HG02571 (cell line): ENCODE measurements around the gene KIF26B.
"Not testable (repeated sequence)": the region's sequence is repeated elsewhere in the genome, so short reads cannot be mapped to it uniquely, and the experiment has no call there.

Experiments
- ATAC-seq: cut with Tn5 transposase; IDR thresholded peaks from one replicate; pipeline ENCODE4 v1.9.1; 2021; ENCODE audit warnings: mild to moderate bottlenecking, moderate library complexity; ENCODE audit not compliant: unreplicated experiment

KIF26B gene

DNA sequence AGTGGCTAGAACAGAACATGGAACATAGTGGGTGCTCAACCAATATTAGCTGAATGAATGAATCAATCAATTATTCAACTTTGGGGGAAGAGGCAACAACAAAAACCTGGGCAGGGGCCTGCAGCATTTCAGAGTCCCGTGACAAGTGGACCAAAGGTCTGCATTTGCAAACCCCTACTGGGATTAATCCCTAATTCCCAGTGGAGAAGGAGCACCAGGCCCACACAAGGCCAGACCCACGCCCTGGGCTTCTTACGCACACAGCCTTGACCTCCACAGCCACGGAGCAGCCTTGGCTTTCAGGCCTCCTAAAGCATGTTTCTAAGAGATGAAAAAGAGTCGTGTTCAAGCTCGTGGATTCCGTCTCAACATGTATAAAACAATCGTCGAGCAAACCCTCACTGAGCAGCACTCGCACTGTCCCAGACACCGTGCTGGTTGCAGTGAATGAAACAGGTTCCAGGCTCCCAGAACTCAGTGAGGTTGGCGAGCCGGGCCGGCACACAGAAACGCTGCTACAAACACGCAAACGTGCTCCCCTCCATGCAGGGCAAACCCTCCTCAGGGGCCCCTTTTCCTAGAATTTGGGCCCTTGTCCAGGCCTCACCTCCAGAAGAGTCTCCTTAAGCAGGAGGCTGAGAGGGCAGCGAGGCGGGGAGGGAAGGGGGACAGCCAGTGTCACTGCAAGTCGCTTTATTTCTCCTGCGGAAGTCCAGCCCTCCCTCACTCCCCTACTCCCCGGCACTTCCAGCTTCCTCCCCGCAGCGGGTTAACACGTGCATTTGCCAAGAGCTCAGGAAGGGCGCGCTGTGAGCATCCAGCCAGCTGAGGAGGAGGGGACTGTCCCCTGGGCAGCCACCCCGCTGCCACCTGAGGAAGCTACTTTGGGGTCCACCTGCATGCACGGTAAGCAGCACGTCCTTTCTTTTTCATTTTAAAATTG, 556.4 kb downstream of the KIF26B start:
- no peak for ATAC-seq

DNA sequence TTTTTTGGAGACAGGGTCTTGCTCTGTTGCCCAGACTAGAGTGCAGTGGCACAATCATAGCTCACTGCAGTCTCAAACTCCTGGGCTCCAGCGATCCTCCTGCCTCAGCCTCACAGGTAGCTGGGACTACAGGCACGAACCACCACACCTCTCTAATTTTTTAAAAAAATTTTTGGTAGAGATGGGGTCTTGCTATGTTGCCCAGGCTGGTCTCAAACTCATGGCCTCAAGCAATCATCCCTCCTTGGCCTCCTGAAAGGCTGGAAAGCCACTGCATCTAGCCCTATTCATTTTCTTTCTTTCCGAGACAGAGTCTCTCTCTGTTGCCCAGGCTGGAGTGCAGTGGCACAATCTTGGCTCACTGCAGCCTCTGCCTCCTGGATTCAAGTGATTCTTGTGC, 559.2 kb downstream of the KIF26B start:
- not testable (repeated sequence) for ATAC-seq

DNA sequence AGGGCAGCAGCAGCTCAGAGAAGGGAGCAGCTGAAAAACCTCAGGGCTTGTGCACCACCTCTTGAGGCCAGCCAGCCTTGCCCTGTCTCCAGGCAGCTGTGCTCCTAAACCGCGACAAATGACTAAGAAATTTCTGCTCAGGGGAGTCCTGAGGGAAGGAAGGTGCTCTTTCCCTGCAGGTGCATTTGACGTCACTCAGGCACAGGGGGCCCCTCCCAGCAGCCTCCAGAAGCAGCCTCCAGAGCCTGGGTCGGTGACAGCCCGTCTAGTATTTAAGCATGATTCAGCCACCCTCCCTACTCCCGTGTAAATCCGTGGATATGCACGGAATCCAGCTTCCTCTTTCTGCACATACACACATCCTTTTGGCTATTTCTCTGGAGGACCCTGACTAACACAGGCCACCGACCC, 560.5 kb downstream of the KIF26B start:
- ATAC-seq, result no peak

DNA sequence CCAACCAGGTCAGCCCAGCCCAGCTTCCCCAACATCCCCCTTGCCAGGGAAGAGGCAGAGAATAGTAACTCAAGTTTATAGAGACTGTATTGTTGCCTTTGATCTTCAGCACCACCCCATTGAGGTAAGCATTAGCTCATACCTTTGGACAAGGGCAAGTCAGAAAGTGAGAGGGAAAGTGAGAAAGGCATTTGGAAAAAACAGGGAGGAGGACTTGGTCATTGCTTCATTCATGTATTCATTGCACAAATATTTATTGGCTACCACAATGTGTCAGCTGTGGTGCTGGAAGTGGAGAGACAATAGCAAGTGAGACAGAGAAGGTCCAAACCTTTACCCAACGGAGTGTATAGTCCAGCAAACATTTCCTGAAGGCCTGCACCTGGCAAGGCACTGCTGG, 561.2 kb downstream of the KIF26B start:
- no peak for ATAC-seq

DNA sequence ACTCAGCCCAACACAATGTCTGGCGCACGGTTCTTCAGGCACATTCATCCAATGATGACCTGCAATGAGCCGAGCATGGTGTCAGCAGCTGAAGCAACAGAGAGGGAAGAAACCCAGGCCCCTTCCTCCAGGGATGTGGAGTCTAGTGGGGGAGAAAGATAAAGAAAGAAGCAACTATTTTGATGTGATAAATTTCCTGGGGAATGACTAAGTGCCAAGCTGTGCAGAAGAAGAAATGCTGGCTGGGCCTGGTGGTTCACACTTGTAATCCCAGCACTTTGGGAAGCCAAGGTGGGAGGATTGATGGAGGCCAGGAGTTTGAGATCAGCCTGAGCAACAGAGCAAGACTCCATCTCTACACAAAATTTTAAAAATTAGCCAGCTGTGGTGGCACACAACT, 561.8 kb downstream of the KIF26B start:
- ATAC-seq, result no peak

DNA sequence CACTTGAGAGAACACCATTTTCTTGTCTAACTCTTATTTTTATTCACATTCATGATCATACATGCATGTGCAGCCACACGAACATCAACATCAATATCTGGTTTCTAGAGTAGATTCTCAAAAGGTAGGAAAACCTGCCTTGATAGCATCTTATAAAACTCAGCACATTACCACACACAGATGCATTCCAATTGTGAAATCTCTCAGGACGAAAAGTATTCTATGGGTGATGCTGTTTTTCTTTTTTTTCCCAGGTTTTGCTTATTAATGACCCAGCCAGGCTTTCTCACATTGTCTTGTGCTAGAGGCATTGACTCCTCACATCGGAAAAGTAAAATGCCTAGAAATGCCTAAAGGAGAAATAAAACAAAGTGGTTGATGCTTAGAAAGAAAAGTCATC, 562.8 kb downstream of the KIF26B start:
- ATAC-seq, result no peak

DNA sequence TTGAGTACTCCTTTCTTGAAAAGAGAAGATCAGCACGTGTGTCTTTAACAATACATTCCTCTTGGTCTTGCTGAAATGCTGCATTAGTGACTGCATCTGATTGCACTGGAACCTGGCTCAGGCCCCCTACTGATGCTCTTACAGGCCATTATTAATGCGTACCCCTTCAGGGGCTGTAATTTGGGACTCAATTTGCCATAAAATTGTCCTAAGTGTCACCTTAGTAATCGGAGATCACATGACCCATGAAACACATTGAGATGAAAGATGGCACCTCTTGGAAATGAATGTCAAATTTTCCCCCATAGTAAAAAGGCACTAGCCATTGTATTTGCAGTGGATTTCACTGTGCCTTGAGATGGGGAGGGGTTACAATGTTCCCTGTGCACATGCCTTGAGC, 563.3 kb downstream of the KIF26B start:
- ATAC-seq, result no peak

DNA sequence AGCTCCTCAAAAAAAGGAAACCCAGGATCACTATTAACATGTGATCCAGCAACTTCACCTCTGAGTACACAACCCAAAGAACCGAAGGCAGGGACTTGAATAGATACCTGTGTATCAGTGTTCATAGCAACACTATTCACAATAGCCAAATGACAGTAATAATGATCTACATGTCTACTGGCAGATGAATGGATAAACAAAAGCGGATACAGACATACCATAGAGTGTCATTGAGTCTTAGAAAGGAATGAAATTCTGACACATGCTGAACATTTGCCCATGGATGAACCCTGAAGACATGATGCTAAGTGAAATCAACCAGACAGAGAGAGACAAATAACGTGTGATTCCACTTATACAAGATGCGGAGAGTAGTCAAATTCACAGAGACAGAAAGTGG, 564.2 kb downstream of the KIF26B start:
- no peak for ATAC-seq

DNA sequence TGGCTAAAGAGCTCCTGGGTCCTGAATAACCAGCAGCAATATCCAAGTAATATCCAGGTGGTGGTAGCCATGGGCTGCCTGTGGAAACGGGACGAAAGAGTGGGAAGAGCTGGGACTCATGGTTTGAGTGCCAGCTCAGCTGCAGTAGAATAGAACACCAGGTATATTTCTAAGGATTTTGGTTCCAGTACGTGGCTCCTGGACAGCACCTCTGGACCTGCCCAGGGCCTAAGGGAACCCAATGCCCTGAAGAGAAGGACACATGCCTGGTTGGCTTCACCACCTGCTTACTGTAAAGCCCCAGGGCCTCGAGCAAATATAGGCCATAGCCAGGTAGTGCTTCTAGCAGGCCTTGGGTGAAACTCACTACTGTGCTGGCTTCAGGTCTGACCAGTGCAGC, 566.7 kb downstream of the KIF26B start:
- no peak for ATAC-seq

DNA sequence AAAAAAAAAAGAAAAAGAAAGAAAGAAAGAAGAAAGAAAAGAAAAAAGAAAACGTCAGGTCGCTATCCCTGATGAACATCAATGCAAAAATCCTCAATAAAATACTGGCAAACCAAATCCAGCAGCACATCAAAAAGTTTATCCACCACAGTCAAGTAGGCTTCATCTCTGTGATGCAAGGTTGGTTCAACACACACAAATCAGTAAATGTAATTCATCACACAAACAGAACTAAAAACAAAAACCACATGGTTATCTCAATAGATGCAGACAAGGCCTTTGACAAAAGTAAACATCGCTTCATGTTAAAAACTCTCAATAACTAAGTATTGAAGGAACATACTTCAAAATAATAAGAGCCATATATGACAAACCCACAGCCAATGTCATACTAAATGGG, 573.2 kb downstream of the KIF26B start:
- ATAC-seq, result not testable (repeated sequence)

DNA sequence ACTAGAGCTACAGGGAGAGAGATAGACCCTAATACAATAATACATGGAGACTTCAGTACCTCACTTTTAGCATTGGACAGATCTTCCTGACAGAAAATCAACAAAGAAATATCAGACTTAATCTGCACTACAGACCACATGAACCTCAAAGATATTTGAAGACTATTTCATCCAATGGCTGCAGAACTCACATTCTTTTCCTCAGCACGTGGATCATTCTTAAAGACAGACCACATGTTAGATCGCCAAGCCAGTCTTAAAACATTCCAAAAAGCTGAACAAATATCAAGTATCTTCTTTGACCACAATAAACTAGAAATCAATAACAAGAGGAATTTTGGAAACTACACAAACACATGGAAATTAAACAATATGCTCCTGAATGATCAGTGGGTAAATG, 576.0 kb downstream of the KIF26B start:
- ATAC-seq, result no peak

DNA sequence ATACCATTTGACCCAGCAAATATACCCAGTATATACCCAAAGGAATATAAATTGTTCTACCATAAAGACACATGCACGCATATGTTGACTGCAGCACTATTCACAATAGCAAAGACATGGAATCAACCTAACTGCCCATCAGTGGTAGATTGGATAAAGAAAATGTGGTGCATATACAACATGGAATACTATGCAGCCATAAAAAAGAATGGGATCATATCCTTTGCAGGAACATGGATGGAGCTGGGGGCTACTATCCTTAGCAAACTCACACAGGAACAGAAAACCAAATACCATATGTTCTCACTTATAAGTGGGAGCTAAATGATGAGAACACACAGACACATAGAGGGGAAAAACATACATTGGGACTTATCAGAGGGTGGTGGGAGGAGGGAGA, 585.6 kb downstream of the KIF26B start:
- ATAC-seq, result not testable (repeated sequence)

DNA sequence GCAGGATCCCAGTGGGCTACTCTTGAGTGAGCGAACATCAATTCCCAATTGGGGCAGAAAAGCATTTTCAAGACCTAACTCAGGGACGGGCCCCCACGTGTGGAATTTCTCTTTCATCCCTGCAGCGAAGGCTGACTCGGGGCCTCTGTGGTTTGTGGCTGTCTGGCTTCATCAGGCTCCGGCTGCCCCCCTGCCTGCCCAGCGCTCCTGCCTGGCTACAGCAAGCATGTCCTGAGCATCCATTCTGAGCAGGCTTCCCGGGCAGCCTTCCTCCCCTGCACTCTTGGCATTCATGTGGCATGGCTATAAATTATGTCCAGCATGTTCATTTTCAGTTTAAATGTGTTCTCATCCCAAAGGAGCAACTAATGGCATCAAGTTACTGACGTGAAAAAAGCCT, 588.1 kb downstream of the KIF26B start:
- no peak for ATAC-seq

DNA sequence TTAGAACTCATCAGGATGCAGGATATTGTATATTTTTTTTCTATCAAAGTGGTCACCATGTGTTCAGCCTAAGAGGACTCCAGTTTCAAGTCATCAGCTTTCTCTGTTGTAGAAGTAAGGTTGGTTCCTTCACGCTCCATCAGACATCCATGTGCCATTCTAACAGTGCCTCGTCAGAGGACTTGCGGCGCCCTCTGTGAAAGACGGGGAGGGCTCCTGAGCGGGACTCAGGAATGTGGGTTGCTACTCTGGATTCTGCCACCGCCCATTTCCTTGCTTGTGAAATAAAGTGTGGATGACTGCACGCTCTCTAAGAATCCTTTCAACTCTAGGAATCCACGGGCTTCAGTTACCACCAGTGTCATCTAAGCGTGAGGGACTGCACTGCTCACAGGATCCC, 593.5 kb downstream of the KIF26B start:
- no peak for ATAC-seq

DNA sequence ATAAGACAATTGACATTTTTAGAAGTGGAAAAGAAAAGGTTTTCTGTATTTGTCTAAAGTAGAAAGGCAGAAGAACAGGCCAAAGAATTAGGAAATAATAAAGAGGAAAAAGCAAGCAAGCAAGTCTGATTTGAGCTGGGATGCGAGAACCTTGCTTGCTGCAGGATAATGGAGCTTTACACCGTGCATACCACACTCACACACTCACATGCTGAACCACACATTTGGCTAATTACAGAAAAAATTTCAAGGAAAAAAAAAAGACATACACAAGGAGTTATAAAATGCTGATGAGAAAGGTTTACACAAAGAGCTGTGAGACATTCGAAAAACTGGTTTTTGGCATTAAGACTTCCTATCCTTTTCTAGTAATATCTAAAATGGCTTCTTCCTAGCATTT, 593.9 kb downstream of the KIF26B start:
- ATAC-seq, result no peak

DNA sequence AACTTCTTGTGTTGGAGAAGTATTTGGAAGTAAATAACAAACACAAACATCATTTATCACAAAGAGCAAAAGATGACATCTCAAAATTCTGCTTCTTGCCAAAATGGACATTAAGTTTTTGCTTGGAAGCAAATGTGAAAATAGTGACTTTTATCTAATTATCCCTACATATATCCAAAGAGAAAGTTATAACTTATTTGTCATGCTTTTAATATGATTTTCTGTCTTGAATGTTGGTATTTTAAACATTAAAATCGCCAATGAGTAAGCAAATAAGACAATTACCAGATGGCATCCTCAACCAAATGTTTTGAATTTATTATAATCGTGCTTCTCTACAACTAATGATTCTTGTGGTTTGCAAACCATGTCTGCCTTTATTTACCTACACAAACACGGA, 594.3 kb downstream of the KIF26B start:
- ATAC-seq, result no peak

DNA sequence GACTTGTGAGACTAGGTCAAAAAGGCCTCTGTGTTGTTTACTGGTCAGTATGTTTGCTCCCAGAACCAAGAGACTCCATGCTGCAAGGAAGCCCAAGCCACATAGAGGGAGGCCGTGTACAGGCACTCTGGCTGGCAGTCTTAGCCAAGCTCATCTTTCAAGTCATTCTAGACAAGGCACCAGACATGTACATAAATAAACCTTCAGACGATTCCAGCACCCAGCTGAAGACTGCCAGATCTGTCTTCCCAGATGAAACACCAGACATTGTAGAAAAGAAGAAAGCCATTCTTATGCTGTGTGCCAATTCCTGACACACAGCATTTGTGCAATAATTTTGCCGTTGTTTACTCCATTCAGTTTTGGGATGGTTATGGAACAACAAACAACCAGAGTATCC, 595.5 kb downstream of the KIF26B start:
- no peak for ATAC-seq

DNA sequence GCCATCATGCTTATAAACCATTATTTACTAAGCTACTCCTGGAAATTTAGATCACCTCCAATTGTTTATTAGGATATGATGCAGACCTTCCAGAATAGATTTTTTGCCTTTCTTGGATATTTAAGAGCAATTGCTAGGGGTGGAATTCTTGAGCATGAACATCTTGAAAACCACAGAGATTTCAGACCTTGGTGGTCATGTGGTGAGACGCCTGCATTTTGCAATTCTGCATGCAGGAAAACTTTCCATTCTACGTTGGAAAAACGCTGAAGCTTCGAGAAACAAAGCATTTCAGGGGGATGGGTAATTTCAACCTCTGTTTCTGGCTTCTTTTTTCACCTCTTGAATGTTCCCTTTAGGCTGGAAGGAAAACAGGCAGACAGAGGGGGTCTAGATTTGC, 596.3 kb downstream of the KIF26B start:
- ATAC-seq, result no peak

DNA sequence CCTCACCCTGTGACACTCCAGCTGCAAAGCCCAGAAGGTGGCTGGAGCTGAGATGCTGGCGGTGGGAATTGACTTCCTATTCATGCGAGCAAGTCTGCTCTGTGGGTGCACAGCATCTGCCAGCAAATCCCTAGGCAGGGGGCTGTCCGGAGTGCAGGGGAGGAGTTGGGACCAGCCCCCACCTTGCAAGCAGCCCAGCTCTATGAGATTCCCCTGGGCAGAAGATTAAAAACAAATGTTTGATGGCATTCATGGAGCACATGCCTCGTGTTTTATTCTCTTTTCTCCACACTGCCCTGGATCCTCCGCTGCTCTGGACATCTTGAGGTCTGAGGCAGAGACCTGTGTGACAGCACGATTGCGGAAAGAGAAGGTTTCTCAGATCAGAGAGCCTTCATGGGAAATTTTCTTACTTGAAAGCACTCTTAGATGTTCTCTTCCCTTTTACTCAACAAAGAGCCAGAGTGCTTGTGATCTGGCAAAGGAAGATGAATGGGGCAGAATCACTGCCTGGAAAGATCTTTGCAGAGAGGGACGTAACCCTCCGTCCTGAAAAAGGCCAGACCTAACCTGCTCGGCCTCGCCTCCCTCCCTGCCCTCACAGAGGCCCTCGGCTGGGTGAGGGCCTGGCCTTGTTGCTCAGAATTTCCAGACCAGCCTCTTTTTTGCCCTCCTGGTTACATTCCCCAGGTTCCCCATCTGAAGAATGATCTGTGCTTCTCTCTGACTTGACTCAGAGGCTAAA, 597.1 kb downstream of the KIF26B start:
- no peak for ATAC-seq

DNA sequence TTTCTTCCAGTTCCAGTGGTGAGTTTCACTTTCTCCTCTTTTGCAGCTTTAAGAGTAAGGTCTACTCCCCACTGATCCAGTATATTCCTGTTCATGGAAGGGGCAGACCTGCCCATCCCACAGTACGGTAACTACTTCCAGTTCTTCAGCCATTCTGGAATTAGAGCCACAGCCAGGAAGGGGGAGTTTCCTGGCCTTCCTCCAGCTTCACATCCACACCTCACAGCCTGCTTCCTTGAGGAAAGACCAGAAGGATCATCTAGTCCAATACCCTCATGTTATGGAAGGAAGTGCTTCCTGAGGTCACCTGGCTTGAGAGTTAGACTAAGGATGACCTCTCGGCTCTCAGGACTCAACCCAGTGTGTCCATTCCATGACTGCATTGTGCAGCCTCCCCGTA, 597.8 kb downstream of the KIF26B start:
- no peak for ATAC-seq

DNA sequence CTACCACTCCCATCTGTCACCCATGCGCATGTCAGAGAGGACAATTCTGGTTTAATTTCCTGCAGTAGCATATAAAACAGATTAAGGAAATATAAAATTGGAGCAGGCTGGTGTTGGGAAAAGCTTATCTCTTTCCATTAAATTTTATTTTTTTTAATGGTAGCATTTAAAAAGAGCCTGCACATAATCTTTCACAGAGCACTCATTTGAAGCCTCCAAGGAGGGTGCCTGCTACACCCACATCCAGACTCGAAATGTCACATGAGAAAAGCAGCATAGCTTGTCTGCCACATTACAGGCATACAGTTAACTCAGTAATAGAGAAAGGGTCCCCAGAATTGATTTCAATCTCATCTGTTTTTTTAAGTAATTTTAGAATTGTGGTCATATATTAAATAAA, 599.0 kb downstream of the KIF26B start:
- ATAC-seq, result no peak

DNA sequence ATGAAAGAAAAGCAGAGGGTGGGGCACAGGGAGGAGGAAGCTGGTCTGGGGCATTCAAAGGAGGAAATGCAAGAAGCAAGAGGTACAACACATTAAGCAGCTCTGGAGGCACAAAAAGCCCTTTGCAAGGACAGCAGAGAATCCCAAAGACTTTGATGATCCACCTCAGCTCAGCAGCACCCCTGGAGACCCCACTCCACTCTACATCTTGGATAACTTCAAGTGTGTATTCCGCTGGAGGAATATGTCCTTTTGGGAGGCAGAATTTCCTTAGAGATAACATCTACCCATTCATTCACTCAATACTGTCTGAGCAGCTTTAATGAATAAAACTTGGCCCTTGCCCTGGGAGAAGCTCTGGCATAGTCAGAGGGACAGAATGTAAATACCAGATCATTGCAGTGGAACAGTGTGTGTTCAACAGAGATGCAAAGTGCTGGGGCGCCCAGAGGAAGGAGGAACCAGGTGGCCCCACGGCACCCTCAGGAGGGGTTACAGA, 599.7 kb downstream of the KIF26B start:
- ATAC-seq, result no peak
